ENCODE measurements around the gene SPATA31E1.

Gene SPATA31E1

GRCh38 chr9:87871425-87872078 is 11.1 kb upstream of the SPATA31E1 start:
- TF ChIP-seq CTCF (IDR thresholded peaks at IDR 0.05; ENCODE audit: insufficient read depth, missing control alignments), result no peak
- DNase-seq (ENCODE audit: insufficient read length, low spot score) (no peak), FAIRE-seq (no peak)

GRCh38 chr9:87872079-87872624 is 10.5 kb upstream of the SPATA31E1 start:
- TF ChIP-seq CTCF (IDR thresholded peaks at IDR 0.05; ENCODE audit: insufficient read depth, missing control alignments), result no peak
- FAIRE-seq (no peak), DNase-seq (ENCODE audit: insufficient read length, low spot score) (no peak)

- no peak for DNase-seq (ENCODE audit: insufficient read length, low spot score)
- no peak for FAIRE-seq
- no peak for TF ChIP-seq CTCF (IDR thresholded peaks at IDR 0.05; ENCODE audit: insufficient read depth, missing control alignments)
Observed at GRCh38 chr9:87873607-87874303, 8.9 kb upstream of the SPATA31E1 start.

DNA sequence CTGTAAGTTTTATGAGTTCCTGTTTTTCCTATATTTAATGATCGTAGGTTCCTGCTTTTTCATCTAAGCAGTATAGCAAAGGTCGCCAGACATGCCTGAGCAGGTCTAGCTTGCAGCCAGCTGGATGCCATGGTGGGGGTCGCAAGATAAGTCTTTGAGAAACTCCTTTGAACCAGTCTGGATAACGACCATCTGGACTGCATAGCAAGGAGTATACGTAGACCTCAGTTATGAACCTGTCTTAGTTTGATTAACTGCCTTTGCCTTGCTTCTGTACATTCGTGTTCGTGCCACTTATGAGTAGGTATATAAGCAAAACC is 8.4 kb upstream of the SPATA31E1 start:
- no peak for FAIRE-seq
- no peak for TF ChIP-seq CTCF (IDR thresholded peaks at IDR 0.05; ENCODE audit: insufficient read depth, missing control alignments)

GRCh38 chr9:87875060-87875459 is 7.6 kb upstream of the SPATA31E1 start:
- no peak for FAIRE-seq
- no peak for DNase-seq (ENCODE audit: insufficient read length, low spot score)
- TF ChIP-seq CTCF (IDR thresholded peaks at IDR 0.05; ENCODE audit: insufficient read depth, missing control alignments), result no peak

More for the DNA sequence above, 8.4 kb upstream of the SPATA31E1 start:
- DNase-seq (ENCODE audit: insufficient read length, low spot score), result no peak

DNA sequence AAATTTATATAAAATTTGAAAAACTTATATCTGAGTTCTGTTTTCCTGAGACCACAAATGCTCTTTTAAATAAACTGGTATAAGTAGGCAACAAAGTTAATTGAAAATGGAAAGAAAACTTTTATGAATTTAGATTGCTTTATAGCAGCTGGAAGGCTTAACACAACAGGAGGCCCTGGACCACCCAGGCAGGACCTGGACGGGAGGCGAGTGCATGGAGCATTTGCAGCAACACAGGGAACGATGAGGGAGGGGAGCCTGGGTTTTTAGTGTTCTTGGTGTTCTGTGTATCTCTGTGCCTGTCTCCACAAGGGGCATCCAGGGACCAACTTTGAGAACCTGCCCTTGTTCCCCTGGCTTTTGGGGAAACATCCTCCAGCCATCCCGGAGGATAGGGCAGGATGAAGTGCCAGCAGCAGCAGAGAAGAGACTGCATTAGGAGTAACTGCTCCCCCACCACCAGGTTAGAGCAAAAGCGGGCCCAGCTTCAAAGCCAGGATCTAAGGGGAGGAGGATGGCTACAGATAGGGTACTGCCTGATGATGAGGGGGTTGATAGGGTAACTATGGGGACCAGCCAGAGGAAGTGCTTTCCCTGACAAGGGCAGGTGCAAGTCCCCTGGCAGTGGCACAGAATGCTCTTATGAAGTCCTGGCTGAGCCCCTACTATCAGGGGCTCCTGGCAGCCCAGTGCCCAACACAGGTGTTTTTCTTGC is 6.7 kb upstream of the SPATA31E1 start:
- FAIRE-seq (no peak), DNase-seq (ENCODE audit: insufficient read length, low spot score) (no peak)
- no peak for TF ChIP-seq CTCF (IDR thresholded peaks at IDR 0.05; ENCODE audit: insufficient read depth, missing control alignments)
